ENCODE data around the gene ELL.
A peak's percentile ranks its signal among the peaks of the same experiment; 100 is the strongest.

ELL gene

GRCh38 chr19:18494267-18494607 is 27.6 kb downstream of the ELL start:
- no peak for DNase-seq
- in situ Hi-C loops (cut with MboI; ENCODE audit: low pct_unique_long_range_greater_than_20kb, low sequenced_read_pairs), result no loop called here

GRCh38 chr19:18493440-18494266 is 28.2 kb downstream of the ELL start:
- in situ Hi-C loops (cut with MboI; ENCODE audit: low pct_unique_long_range_greater_than_20kb, low sequenced_read_pairs), result no loop called here
- DNase-seq, result no peak

- no peak for DNase-seq
- in situ Hi-C loops (cut with MboI; ENCODE audit: low pct_unique_long_range_greater_than_20kb, low sequenced_read_pairs), result no loop called here
Measured at GRCh38 chr19:18491995-18492953, 29.6 kb downstream of the ELL start.

GRCh38 chr19:18490728-18491127 is 31.1 kb downstream of the ELL start:
- in situ Hi-C loops (cut with MboI; ENCODE audit: low pct_unique_long_range_greater_than_20kb, low sequenced_read_pairs), result no loop called here
- no peak for DNase-seq

- DNase-seq, result no peak
- in situ Hi-C loops (cut with MboI; ENCODE audit: low pct_unique_long_range_greater_than_20kb, low sequenced_read_pairs), result no loop called here
Measured at GRCh38 chr19:18489627-18490184, 32.2 kb downstream of the ELL start.

- no peak for DNase-seq
- in situ Hi-C loops (cut with MboI; ENCODE audit: low pct_unique_long_range_greater_than_20kb, low sequenced_read_pairs), result no loop called here
Measured at GRCh38 chr19:18488838-18489626, 32.8 kb downstream of the ELL start.

- in situ Hi-C loops (cut with MboI; ENCODE audit: low pct_unique_long_range_greater_than_20kb, low sequenced_read_pairs), result no loop called here
- no peak for DNase-seq
Measured at GRCh38 chr19:18488403-18488723, 33.5 kb downstream of the ELL start.

- in situ Hi-C loops (cut with MboI; ENCODE audit: low pct_unique_long_range_greater_than_20kb, low sequenced_read_pairs), result no loop called here
- DNase-seq, result no peak
Measured at GRCh38 chr19:18487576-18488402, 34.1 kb downstream of the ELL start.

- in situ Hi-C loops (cut with MboI; ENCODE audit: low pct_unique_long_range_greater_than_20kb, low sequenced_read_pairs), result no loop called here
- DNase-seq, result no peak
Measured at GRCh38 chr19:18486746-18487145, 35.1 kb downstream of the ELL start.

GRCh38 chr19:18484992-18485391 is 36.9 kb downstream of the ELL start:
- in situ Hi-C loops (cut with MboI; ENCODE audit: low pct_unique_long_range_greater_than_20kb, low sequenced_read_pairs), result no loop called here
- DNase-seq, result no peak

- in situ Hi-C loops (cut with MboI; ENCODE audit: low pct_unique_long_range_greater_than_20kb, low sequenced_read_pairs), result no loop called here
- DNase-seq, result no peak
Measured at GRCh38 chr19:18483119-18483890, 38.6 kb downstream of the ELL start.

- in situ Hi-C loops (cut with MboI; ENCODE audit: low pct_unique_long_range_greater_than_20kb, low sequenced_read_pairs), result no loop called here
- DNase-seq, result no peak
Measured at GRCh38 chr19:18481505-18482222, 40.2 kb downstream of the ELL start.

GRCh38 chr19:18480006-18480691 is 41.7 kb downstream of the ELL start:
- in situ Hi-C loops (cut with MboI; ENCODE audit: low pct_unique_long_range_greater_than_20kb, low sequenced_read_pairs), result no loop called here
- no peak for DNase-seq

- in situ Hi-C loops (cut with MboI; ENCODE audit: low pct_unique_long_range_greater_than_20kb, low sequenced_read_pairs), result no loop called here
- DNase-seq, result peak; percentile 91
Measured at GRCh38 chr19:18478545-18479311, 43.1 kb downstream of the ELL start.

GRCh38 chr19:18477974-18478373 is 43.9 kb downstream of the ELL start:
- no peak for DNase-seq
- in situ Hi-C loops (cut with MboI; ENCODE audit: low pct_unique_long_range_greater_than_20kb, low sequenced_read_pairs), result no loop called here

Measured in KBM-7 (cell line).